Measurements from ENCODE around the gene PRKAR1B.

DNA sequence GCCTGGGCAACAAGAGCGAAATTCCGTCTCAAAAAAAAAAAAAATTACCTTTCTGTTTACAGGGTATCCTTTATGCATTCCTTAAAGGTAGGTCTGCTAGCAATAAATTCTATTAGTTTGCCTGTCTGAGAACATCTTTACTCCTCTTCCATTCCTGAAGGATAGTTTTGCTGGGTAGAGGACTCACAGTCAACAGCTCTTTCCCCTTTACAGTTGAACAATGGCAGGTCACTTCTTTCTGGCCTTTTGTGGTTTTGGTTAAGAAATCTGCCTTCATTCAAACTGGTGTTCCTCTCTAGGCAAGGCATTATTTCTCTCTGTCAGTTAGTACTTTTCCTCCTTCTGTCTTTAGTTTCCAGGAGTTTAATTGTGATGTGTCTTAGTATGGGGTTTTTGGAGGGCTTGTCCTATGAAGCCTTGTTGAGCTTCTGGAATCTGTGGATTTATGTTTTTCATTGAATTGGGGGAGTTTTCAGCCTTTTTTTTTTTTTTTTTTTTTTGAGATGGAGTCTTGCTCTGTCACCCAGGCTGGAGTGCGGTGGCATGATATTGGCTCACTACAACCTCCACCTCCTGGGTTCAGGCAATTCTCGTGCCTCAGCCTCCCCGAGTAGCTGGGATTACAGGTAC lies 5.3 kb downstream of the PRKAR1B start:
- no peak for TF ChIP-seq CTCF (IDR thresholded peaks at IDR 0.05 in 8 of 11, conservative IDR thresholded peaks at IDR 0.05 in 3 of 11)
- TF ChIP-seq POLR2AphosphoS5 (IDR thresholded peaks at IDR 0.05), result no peak
- no peak for TF ChIP-seq POLR2A (IDR thresholded peaks at IDR 0.05)
